OCI-LY3 (cell line): ENCODE data around the gene SNTG2.

Source experiments
- H2AFZ ChIP-seq: fragments of 200-600, 300-600 bp; shearing (Covaris generic); 2 replicates; pipeline ENCODE4 v1.6.0; 2014; ENCODE audit warnings: antibody characterized with exemption, low read depth, low read length
- H3K27ac ChIP-seq: fragments of 200-600, 300-600 bp; sonication (generic); 2 replicates; pipeline ENCODE4 v1.5.1; 2014; ENCODE audit warnings: mild to moderate bottlenecking, low read length, moderate library complexity, mixed read lengths
- H3K27me3 ChIP-seq: fragments of 200-600, 300-600 bp; sonication (generic); 2 replicates; pipeline ENCODE4 v1.6.1; 2014; ENCODE audit warnings: low read depth, low read length, mixed read lengths
- H3K36me3 ChIP-seq: fragments of 200-600, 300-600 bp; sonication (generic); replicated peaks from 2 replicates; pipeline ENCODE3; 2014; ENCODE audit warnings: low read depth, low read length, mixed read lengths
- H3K4me1 ChIP-seq: fragments of 300-600, 200-600 bp; sonication (generic); 2 replicates; pipeline ENCODE4 v1.6.1; 2014; ENCODE audit warnings: low read length, mixed read lengths
- H3K4me2 ChIP-seq: fragments of 200-600, 300-600 bp; sonication (generic); 2 replicates; pipeline ENCODE4 v1.6.1; 2014; ENCODE audit warnings: low read length, mixed read lengths
- H3K4me3 ChIP-seq: fragments of 300-600, 200-600 bp; sonication (generic); 2 replicates; pipeline ENCODE4 v1.5.1; 2014; ENCODE audit warnings: antibody characterized with exemption, mild to moderate bottlenecking, low read length, moderate library complexity
- H3K79me2 ChIP-seq: fragments of 300-600, 200-600 bp; shearing (Covaris generic); 2 replicates; pipeline ENCODE4 v1.6.1; 2014; ENCODE audit warnings: mild to moderate bottlenecking, low read length, mixed read lengths
- H3K9ac ChIP-seq: fragments of 300-600, 200-600 bp; shearing (Covaris generic); 2 replicates; pipeline ENCODE4 v1.6.0; 2014; ENCODE audit warnings: mild to moderate bottlenecking, low read length, moderate library complexity
- H3K9me3 ChIP-seq: fragments of 200-600, 300-600 bp; shearing (Covaris generic); 2 replicates; pipeline ENCODE4 v1.6.1; 2014; ENCODE audit warnings: low read length, mixed read lengths; ENCODE audit not compliant: insufficient read depth
- H4K20me1 ChIP-seq: fragments of 200-600, 300-600 bp; sonication (generic); 2 replicates; pipeline ENCODE4 v1.6.1; 2016; ENCODE audit warnings: low read length, mixed read lengths; ENCODE audit not compliant: insufficient read depth
- EZH2phosphoT487 ChIP-seq: fragments of 200-600 bp; shearing (Covaris generic); IDR thresholded peaks from 2 replicates; pipeline ENCODE4 v1.6.1; 2018; ENCODE audit warnings: antibody characterized with exemption, mixed run types, low read depth
- TF ChIP-seq, protein P1 (sequence below): fragments of 200-600, 300-600 bp; sonication (generic); IDR thresholded peaks from 2 replicates; pipeline ENCODE4 v1.5.1; 2014; ENCODE audit warnings: antibody characterized with exemption, low read length, low read depth

SNTG2 gene

DNA sequence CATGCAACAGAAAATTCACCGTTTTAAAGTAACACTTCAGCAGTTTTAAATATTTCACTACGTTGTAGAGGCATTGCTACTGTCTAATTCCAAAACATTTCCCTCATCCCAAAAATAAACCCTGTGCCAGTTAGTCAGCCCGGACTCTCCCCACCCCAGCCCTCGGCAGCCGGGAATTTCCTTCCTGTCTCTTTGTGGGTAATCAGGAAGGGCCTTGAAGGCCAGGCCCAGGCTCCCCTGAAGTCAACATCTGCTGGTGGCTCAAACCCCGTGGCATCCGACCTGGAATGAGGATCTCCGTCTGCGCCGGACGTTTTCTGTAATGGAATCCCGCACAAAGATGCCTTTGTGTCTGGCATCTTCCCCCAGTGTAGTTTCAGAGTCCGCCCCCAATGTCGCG, 219.6 kb downstream of the SNTG2 start:
- H3K4me1 ChIP-seq, result no peaks in the 10 kb centered on the region
- no peak overlapping the region for H3K9ac ChIP-seq
- peaks cover 9% of the 10 kb centered on the region; the same call in 1 of the 2 replicates for H3K9me3 ChIP-seq
- H4K20me1 ChIP-seq, result no peaks in the 10 kb centered on the region
- H3K4me3 ChIP-seq, result no peak overlapping the region
- H3K36me3 ChIP-seq, result no peaks in the 10 kb centered on the region
- H3K4me2 ChIP-seq, result no peak overlapping the region
- H3K79me2 ChIP-seq, result no peaks in the 10 kb centered on the region
- H3K27me3 ChIP-seq, result no peaks in the 10 kb centered on the region
- no peak overlapping the region for H2AFZ ChIP-seq
- TF ChIP-seq, protein P1, sequence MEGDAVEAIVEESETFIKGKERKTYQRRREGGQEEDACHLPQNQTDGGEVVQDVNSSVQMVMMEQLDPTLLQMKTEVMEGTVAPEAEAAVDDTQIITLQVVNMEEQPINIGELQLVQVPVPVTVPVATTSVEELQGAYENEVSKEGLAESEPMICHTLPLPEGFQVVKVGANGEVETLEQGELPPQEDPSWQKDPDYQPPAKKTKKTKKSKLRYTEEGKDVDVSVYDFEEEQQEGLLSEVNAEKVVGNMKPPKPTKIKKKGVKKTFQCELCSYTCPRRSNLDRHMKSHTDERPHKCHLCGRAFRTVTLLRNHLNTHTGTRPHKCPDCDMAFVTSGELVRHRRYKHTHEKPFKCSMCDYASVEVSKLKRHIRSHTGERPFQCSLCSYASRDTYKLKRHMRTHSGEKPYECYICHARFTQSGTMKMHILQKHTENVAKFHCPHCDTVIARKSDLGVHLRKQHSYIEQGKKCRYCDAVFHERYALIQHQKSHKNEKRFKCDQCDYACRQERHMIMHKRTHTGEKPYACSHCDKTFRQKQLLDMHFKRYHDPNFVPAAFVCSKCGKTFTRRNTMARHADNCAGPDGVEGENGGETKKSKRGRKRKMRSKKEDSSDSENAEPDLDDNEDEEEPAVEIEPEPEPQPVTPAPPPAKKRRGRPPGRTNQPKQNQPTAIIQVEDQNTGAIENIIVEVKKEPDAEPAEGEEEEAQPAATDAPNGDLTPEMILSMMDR, result no peak
- no peak for TF ChIP-seq EZH2phosphoT487
- H3K27ac ChIP-seq, result no peak overlapping the region

DNA sequence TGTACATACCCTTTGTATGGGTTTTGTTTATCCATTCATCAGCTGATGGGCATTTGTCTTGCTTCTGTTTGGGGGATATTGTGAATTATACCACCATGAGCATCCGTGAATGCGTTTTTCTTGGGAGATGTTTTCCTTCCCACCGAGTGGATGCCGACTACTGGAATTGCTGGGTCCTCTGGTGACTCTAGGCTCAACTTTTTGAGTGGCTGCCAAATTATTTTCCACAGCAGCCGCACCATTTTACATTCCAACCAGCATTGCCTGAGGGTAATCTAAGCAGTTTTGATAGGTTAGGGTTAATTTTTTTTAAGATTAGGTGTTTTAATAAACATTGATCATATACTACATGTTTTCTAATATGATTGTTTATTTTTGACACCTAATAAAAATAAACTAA, 220.1 kb downstream of the SNTG2 start:
- Histone ChIP-seq H3K4me1 (no peaks in the 10 kb centered on the region), H3K79me2 (no peaks in the 10 kb centered on the region), H4K20me1 (no peaks in the 10 kb centered on the region), H3K9me3 (peaks cover 9% of the 10 kb centered on the region; the same call in 1 of the 2 replicates), H3K4me2 (no peak overlapping the region), H3K4me3 (no peak overlapping the region), H3K36me3 (no peaks in the 10 kb centered on the region), H2AFZ (no peak overlapping the region), H3K9ac (no peak overlapping the region), H3K27ac (no peak overlapping the region), H3K27me3 (no peaks in the 10 kb centered on the region)
- TF ChIP-seq, protein P1, result no peak
- TF ChIP-seq EZH2phosphoT487, result no peak

DNA sequence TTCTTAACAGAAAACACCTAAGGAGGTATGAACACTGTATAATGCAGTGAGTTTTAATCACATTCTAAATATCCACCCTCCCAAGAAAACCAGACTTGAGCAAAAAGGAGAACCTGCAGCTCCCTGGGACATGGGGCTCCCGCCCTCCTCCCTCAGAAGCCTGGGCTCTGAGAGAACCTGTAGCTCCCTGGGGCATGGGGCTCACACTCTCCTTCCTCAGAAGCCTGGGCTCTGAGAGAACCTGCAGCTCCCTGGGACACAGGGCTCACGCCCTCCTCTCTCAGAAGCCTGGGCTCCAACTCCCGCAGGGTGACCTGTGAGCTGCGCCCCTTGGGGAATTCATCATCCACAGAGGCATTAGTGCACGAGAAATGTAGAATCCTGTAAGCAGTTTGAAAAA, 222.9 kb downstream of the SNTG2 start:
- Histone ChIP-seq H3K4me2 (no peak overlapping the region), H3K9ac (no peak overlapping the region), H3K36me3 (no peaks in the 10 kb centered on the region), H4K20me1 (no peaks in the 10 kb centered on the region), H3K9me3 (no peaks in the 10 kb centered on the region), H3K79me2 (no peaks in the 10 kb centered on the region), H2AFZ (no peak overlapping the region), H3K4me3 (no peak overlapping the region), H3K27ac (no peak overlapping the region), H3K4me1 (no peaks in the 10 kb centered on the region), H3K27me3 (no peaks in the 10 kb centered on the region)
- TF ChIP-seq, protein P1, result no peak
- no peak for TF ChIP-seq EZH2phosphoT487

DNA sequence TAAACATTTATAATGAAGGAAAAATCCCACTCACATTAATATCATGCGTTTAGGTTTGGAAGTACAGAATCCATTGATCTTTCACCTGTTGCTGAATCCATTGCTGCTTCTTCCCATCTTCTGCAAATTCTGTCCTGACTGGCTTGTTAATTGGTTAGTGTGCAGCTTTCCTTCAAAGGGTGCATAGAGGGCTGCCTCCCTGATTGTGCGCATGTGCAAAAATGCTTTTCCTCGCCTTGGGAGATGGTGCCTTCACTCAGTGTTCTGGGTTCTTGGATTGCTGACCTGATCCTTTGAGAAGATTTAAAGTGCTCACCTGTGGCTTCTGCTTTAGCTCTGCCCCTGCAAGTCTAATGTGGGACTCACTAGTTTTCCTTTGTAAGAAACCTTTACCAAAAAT, 231.2 kb downstream of the SNTG2 start:
- Histone ChIP-seq H3K4me2 (no peak overlapping the region), H3K27me3 (no peaks in the 10 kb centered on the region), H3K27ac (no peak overlapping the region), H3K4me3 (no peak overlapping the region), H3K79me2 (no peaks in the 10 kb centered on the region), H3K9ac (no peak overlapping the region), H2AFZ (no peak overlapping the region), H3K9me3 (no peaks in the 10 kb centered on the region), H3K36me3 (no peaks in the 10 kb centered on the region), H3K4me1 (no peaks in the 10 kb centered on the region), H4K20me1 (no peaks in the 10 kb centered on the region)
- no peak for TF ChIP-seq EZH2phosphoT487
- TF ChIP-seq, protein P1, result no peak
